GM12878 (cell line): ENCODE results near the gene UBXN11. TPM values are rescaled to one million over a fixed set of nuclear protein-coding genes. Genes with fewer than 3 reads are reported as not detected.

Experiments
- ATAC-seq: fragments of 200-7000 bp; cut with Tn5 transposase; 3 replicates; pipeline ENCODE4 v1.9.1; 2020; ENCODE audit warnings: mild to moderate bottlenecking, moderate library complexity
- BruUV-seq: library from RNA; stranded (reverse); fragments of 400-500 nt; replicated peaks from 2 replicates; lab custom pipeline; 2021; lab: Mats Ljungman, UMichigan
- CTCF ChIA-PET: fragments of 300-600 bp; sonication (Branson Sonifier 250); formaldehyde crosslinking; extraction: SDS; loops from one replicate; lab custom pipeline; 2021; ENCODE audit warnings: inconsistent platforms; lab: Yijun Ruan, JAX
- POLR2A ChIA-PET: fragments of 350-600 bp; formaldehyde crosslinking; extraction: SDS; loops from one replicate; lab custom pipeline; 2021; ENCODE audit warnings: inconsistent platforms; lab: Charles Lee
- RAD21 ChIA-PET: fragments of 300-600 bp; sonication (Branson Sonifier 250); formaldehyde crosslinking; loops from one replicate; lab custom pipeline; 2023; ENCODE audit warnings: antibody characterized with exemption; ENCODE audit not compliant: unreplicated experiment; lab: Charles Lee
- SMC1A ChIA-PET: fragments of 300-600 bp; sonication (Branson Sonifier 250); formaldehyde crosslinking; loops from one replicate; lab custom pipeline; 2023; ENCODE audit not compliant: unreplicated experiment, uncharacterized antibody; lab: Charles Lee
- DNase-seq: peaks from one replicate; pipeline ENCODE4 v3.0.0-alpha.2; 2011; ENCODE audit warnings: low read depth, low spot score
- FAIRE-seq: peaks from 3 replicates; lab custom pipeline; 2011; peaks lifted over from hg19 to GRCh38; lab: Jason Lieb, UNC
- H2AFZ ChIP-seq: 2 replicates; pipeline ENCODE4 v1.6.0; 2011; ENCODE audit warnings: low read depth, low read length, control low read depth; ENCODE audit not compliant: control insufficient read depth
- H3K27ac ChIP-seq: 2 replicates; pipeline ENCODE4 v1.5.1; 2011; ENCODE audit warnings: control low read depth; ENCODE audit not compliant: control insufficient read depth, insufficient read depth
- H3K27me3 ChIP-seq, 2 experiments: replicated peaks in 1 of 2; 2 replicates each; pipeline versions ENCODE4 v1.6.0 to v1.6.1; 2011; ENCODE audit warnings: low read length in 1 of 2; ENCODE audit not compliant: control insufficient read depth in 2 of 2, insufficient read depth in 2 of 2
- H3K36me3 ChIP-seq, 2 experiments: 2 replicates each; pipeline ENCODE4 v1.5.1; 2011; ENCODE audit warnings: low read length in 1 of 2; ENCODE audit not compliant: control insufficient read depth in 2 of 2, insufficient read depth in 2 of 2
- H3K4me1 ChIP-seq: 2 replicates; pipeline ENCODE4 v1.6.1; 2011; ENCODE audit warnings: mild to moderate bottlenecking, low read length, moderate library complexity, mixed read lengths; ENCODE audit not compliant: control insufficient read depth, insufficient read depth
- H3K4me2 ChIP-seq: 2 replicates; pipeline ENCODE4 v1.6.0; 2011; ENCODE audit warnings: control low read depth; ENCODE audit not compliant: control insufficient read depth, insufficient read depth
- H3K4me3 ChIP-seq: fragments of 200-600 bp; sonication (generic); 2 replicates; pipeline ENCODE4 v1.5.1; 2016
- H3K79me2 ChIP-seq: 2 replicates; pipeline ENCODE4 v1.6.0; 2011; ENCODE audit warnings: low read length; ENCODE audit not compliant: control insufficient read depth, insufficient read depth
- H3K9ac ChIP-seq: 2 replicates; pipeline ENCODE4 v1.8.0; 2011; ENCODE audit warnings: low read length, control low read depth, mixed read lengths; ENCODE audit not compliant: control insufficient read depth, insufficient read depth
- H3K9me3 ChIP-seq: replicated peaks from 3 replicates; pipeline ENCODE4 v1.5.1; 2011; ENCODE audit warnings: mild to moderate bottlenecking, low read length; ENCODE audit not compliant: control insufficient read depth, insufficient read depth
- H4K20me1 ChIP-seq: 2 replicates; pipeline ENCODE4 v1.6.0; 2011; ENCODE audit not compliant: control insufficient read depth, insufficient read depth
- CUX1 ChIP-seq: IDR thresholded peaks from 2 replicates; pipeline ENCODE4 v1.6.1; 2012; ENCODE audit warnings: improper control_type of control experiment, low read depth, low read length; ENCODE audit not compliant: insufficient replicate concordance
- EGR1 ChIP-seq, 2 experiments: IDR thresholded peaks; 1 replicate in 1 of 2; 2 replicates in 1 of 2; pipeline ENCODE4 v1.6.1; 2011 to 2012; ENCODE audit warnings: low read depth in 2 of 2, low read length in 2 of 2, borderline replicate concordance in 1 of 2, mild to moderate bottlenecking in 1 of 2, moderate library complexity in 1 of 2
- EP300 ChIP-seq, 2 experiments: fragments of 150-350 bp in 1 of 2; IDR thresholded peaks; 2 replicates each; pipeline ENCODE4 v1.6.1; 2011 to 2012; ENCODE audit warnings: low read depth in 2 of 2, low read length in 2 of 2, borderline replicate concordance in 1 of 2, improper control_type of control experiment in 1 of 2, inconsistent platforms in 1 of 2; ENCODE audit not compliant: control insufficient read depth in 1 of 2
- ESRRA ChIP-seq: IDR thresholded peaks from 2 replicates; pipeline ENCODE4 v1.6.1; 2012; ENCODE audit warnings: mild to moderate bottlenecking, low read length, improper control_type of control experiment
- IKZF2 ChIP-seq, 2 experiments: fragments of 450-650 bp; IDR thresholded peaks; 2 replicates each; pipeline ENCODE4 v1.6.1; 2017; ENCODE audit warnings: mild to moderate bottlenecking in 2 of 2, moderate library complexity in 2 of 2
- IRF3 ChIP-seq: fragments of 450-650 bp; IDR thresholded peaks from 2 replicates; pipeline ENCODE4 v1.6.1; 2014; ENCODE audit warnings: mild to moderate bottlenecking
- LARP7 ChIP-seq: fragments of 450-650 bp; IDR thresholded peaks from 2 replicates; pipeline ENCODE4 v1.6.1; 2017; ENCODE audit warnings: mild to moderate bottlenecking
- MXI1 ChIP-seq: fragments of 150-350 bp; IDR thresholded peaks from 2 replicates; pipeline ENCODE4 v1.6.1; 2011; ENCODE audit warnings: low read depth, mild to moderate bottlenecking, inconsistent platforms, low read length, improper control_type of control experiment
- POLR2A ChIP-seq: IDR thresholded peaks from 2 replicates; pipeline ENCODE4 v1.6.1; 2011; ENCODE audit warnings: low read depth, mild to moderate bottlenecking, low read length
- RB1 ChIP-seq: fragments of 450-650 bp; formaldehyde crosslinking; IDR thresholded peaks from 2 replicates; pipeline ENCODE4 v1.6.1; 2017; ENCODE audit warnings: mild to moderate bottlenecking, borderline replicate concordance
- SMC3 ChIP-seq: IDR thresholded peaks from 2 replicates; pipeline ENCODE4 v1.6.1; 2011; ENCODE audit warnings: low read length, improper control_type of control experiment, borderline replicate concordance
- SRF ChIP-seq, 2 experiments: IDR thresholded peaks; 2 replicates each; pipeline ENCODE4 v1.6.1; 2011; ENCODE audit warnings: low read depth in 2 of 2, low read length in 2 of 2, mild to moderate bottlenecking in 1 of 2, moderate library complexity in 1 of 2
- USF1 ChIP-seq: IDR thresholded peaks from 2 replicates; pipeline ENCODE4 v1.6.1; 2011; ENCODE audit warnings: borderline replicate concordance, low read depth, mild to moderate bottlenecking, moderate library complexity, mixed read lengths, low read length; ENCODE audit not compliant: insufficient read depth; ENCODE audit errors: extremely low read length
- ZNF24 ChIP-seq: fragments of 450-650 bp; IDR thresholded peaks from 2 replicates; pipeline ENCODE4 v1.6.1; 2017; ENCODE audit warnings: antibody characterized with exemption, mild to moderate bottlenecking
- WGBS: methylation state at CpG from one replicate; pipeline ENCODE4 v1.1.6; 2016; ENCODE audit warnings: low lambda C conversion rate; ENCODE audit not compliant: insufficient replicate concordance, insufficient coverage; ENCODE audit errors: missing lambda C conversion rate; 5-methylcytosine and 5-hydroxymethylcytosine counted together
- in situ Hi-C: fragments of 300-500 bp; cut with MboI; formaldehyde crosslinking; loops from 9 replicates; pipeline ENCODE4 v1.14.3; 2018; ENCODE audit warnings: mixed read lengths
- intact Hi-C: fragments of 100-400 bp; cut with micrococcal nuclease; formaldehyde crosslinking; loops from one replicate; pipeline ENCODE4 v1.14.2; 2022; ENCODE audit not compliant: unreplicated experiment
- polyA plus RNA-seq, 11 experiments: library from polyadenylated mRNA; depleted of rRNA in 4 of 11; unstranded in 6 of 11; stranded (reverse) in 5 of 11; fragments of >200 nt; fragmentation: Nextera tagmentation in 4 of 11; fragmentation: Illumina TruSeq in 1 of 11; extraction: Ambion mirVana in 4 of 11; extraction: Trizol in 1 of 11; gene quantifications; 1 replicate in 1 of 11; 2 replicates in 10 of 11; pipeline versions ENCODE4 v1.2.1 to v1.2.3, GENCODE V29; 2011 to 2016; ENCODE audit warnings: inconsistent platforms in 2 of 11, missing spikeins in 2 of 11, low read depth in 1 of 11
- total RNA-seq, 4 experiments: library from RNA; depleted of rRNA in 3 of 4; stranded (reverse); fragments of >200 nt in 3 of 4; fragmentation: Illumina TruSeq in 1 of 4; extraction: Trizol in 1 of 4; gene quantifications; 2 replicates each; pipeline versions ENCODE4 v1.2.1 to v1.2.3, GENCODE V29; 2013 to 2021

UBXN11 gene
- total and polyA plus RNA-seq, 10 of the 15 experiments (the other 5 are each of a cell fraction or from before 2014, with no cell fraction given) = 0.32 to 34.4 (median 9.6) TPM

- Histone ChIP-seq H3K27ac (peak overlapping the region; percentile 52; the same call in 1 of the 2 replicates), H3K4me1 (peaks cover 36% of the 10 kb centered on the region), H3K9ac (no peak overlapping the region), H3K27me3 (no peaks in the 10 kb centered on the region), H3K9me3 (no peaks in the 10 kb centered on the region), H3K4me3 (no peak overlapping the region), H4K20me1 (no peaks in the 10 kb centered on the region), H3K36me3 (peaks cover 13 to 19% of the 10 kb centered on the region in 2 experiments), H2AFZ (peak overlapping the region; percentile 40), H3K4me2 (no peak overlapping the region), H3K79me2 (peaks cover 17% of the 10 kb centered on the region)
- in situ Hi-C loops = no loop called here
- DNase-seq (no peak), ATAC-seq (peak; percentile 64), FAIRE-seq (peak; percentile 80)
- ChIA-PET RAD21 (interaction anchor here (0.7 to 8.9 kb wide), 8 partner anchors 9 to 431 kb away, joined by 3 to 113 read pairs (median 7); partner anchors contain the start of gene CD52), CTCF (interaction anchor here (0.7 to 18.0 kb wide), 23 partner anchors 9 to 224 kb away, joined by 3 to 879 read pairs (median 5); partner anchors contain the start of genes CD52, CEP85 and ZNF593), SMC1A (interaction anchor here (0.9 to 9.1 kb wide), 10 partner anchors 9 to 141 kb away, joined by 3 to 119 read pairs (median 3); partner anchors contain the start of gene CD52), POLR2A (interaction anchor here (0.6 to 1.7 kb wide), 3 partner anchors 13 to 1033 kb away, joined by 5 to 6 read pairs (median 6); no protein-coding TSS in a partner anchor)
- no TSS peak for BruUV-seq
- intact Hi-C loops = loop anchor here (1.0 kb wide), 1 partner anchor 45 kb away; no protein-coding TSS in a partner anchor
- 8% methylated on average over 3 of the region's 3 CpGs for WGBS
- TF ChIP-seq IKZF2 (IDR thresholded peaks at IDR 0.05) (peak in 1 of 2 experiments; percentile 8; a peak in 1 of 4 replicates), RB1 (0 out of 2 replicates have a peak, but pooled peaks have one; percentile 31), CUX1 (no peak), USF1 (peak; percentile 65), ESRRA (no peak), SRF (IDR thresholded peaks at IDR 0.05; ENCODE audit: low read depth in 2 of 2, low read length in 2 of 2) (no peak), POLR2A (no peak), LARP7 (no peak), SMC3 (peak; percentile 86), IRF3 (no peak), EP300 (IDR thresholded peaks at IDR 0.05; ENCODE audit: borderline replicate concordance in 1 of 2, control insufficient read depth in 1 of 2, low read depth in 2 of 2, low read length in 2 of 2) (no peak), MXI1 (peak; percentile 58; the same call in 1 of the 2 replicates), ZNF24 (no peak), EGR1 (IDR thresholded peaks at IDR 0.05; ENCODE audit: borderline replicate concordance in 1 of 2, low read depth in 2 of 2, low read length in 2 of 2) (0 out of 3 replicates have a peak, but pooled peaks of 1 of the 2 experiments have one; percentile 21)
These were observed 30.6 kb downstream of the UBXN11 start for GRCh38 chr1:26275580-26276431.
